HepG2 (cell line): ENCODE results near the gene COBLL1. TPM values are rescaled to one million over a fixed set of nuclear protein-coding genes. Genes with fewer than 3 reads are reported as not detected.
A peak's percentile ranks its signal among the peaks of the same experiment; 100 is the strongest.

Source experiments
- KLF16 ChIP-seq, 2 experiments: sonication (generic) in 1 of 2; formaldehyde crosslinking in 1 of 2; IDR thresholded peaks; 2 replicates each; pipeline versions ENCODE4 v1.6.1 to v1.8.0; 2016 to 2023; ENCODE audit warnings: missing genetic modification reagents in 2 of 2, missing compliant biosample characterization in 1 of 2
- RBM22 ChIP-seq: fragments of 200-400 bp; formaldehyde crosslinking; optimal IDR thresholded peaks from 2 replicates; pipeline ENCODE3; 2017; ENCODE audit warnings: mild to moderate bottlenecking, low read length, moderate library complexity
- SMC3 ChIP-seq: IDR thresholded peaks from 2 replicates; pipeline ENCODE4 v1.6.1; 2011; ENCODE audit warnings: low read length, improper control_type of control experiment
- ZMAT5 ChIP-seq: sonication (generic); formaldehyde crosslinking; IDR thresholded peaks from 2 replicates; pipeline ENCODE4 v1.5.0; 2020; ENCODE audit warnings: mild to moderate bottlenecking, low read depth, missing genetic modification reagents, borderline replicate concordance
- ZNF18 ChIP-seq: sonication (generic); formaldehyde crosslinking; IDR thresholded peaks from 2 replicates; pipeline ENCODE4 v1.8.0; 2022; ENCODE audit warnings: mild to moderate bottlenecking, missing genetic modification reagents; ENCODE audit not compliant: insufficient replicate concordance
- ZNF230 ChIP-seq: sonication (generic); formaldehyde crosslinking; IDR thresholded peaks from 2 replicates; pipeline ENCODE4 v1.4.0; 2020; ENCODE audit warnings: mild to moderate bottlenecking, missing genetic modification reagents
- ZNF317 ChIP-seq: sonication (generic); formaldehyde crosslinking; IDR thresholded peaks from 2 replicates; pipeline ENCODE4 v1.5.0; 2020; ENCODE audit warnings: mild to moderate bottlenecking, missing genetic modification reagents
- ZNF75D ChIP-seq: sonication (generic); formaldehyde crosslinking; IDR thresholded peaks from 2 replicates; pipeline ENCODE4 v1.8.1; 2023; ENCODE audit warnings: missing genetic modification reagents, mild to moderate bottlenecking, borderline replicate concordance
- ZNF772 ChIP-seq: sonication (generic); formaldehyde crosslinking; IDR thresholded peaks from 2 replicates; pipeline ENCODE4 v1.5.0; 2020; ENCODE audit warnings: mild to moderate bottlenecking, missing genetic modification reagents
- polyA plus RNA-seq, 8 experiments: library from polyadenylated mRNA; depleted of rRNA in 3 of 8; stranded (reverse) in 7 of 8; unstranded in 1 of 8; fragments of >200 nt; fragmentation: Illumina TruSeq in 4 of 8; extraction: Trizol in 4 of 8; gene quantifications; 2 replicates each; pipeline versions ENCODE4 v1.2.1 to v1.2.3, GENCODE V29; 2011 to 2016; ENCODE audit warnings: low read depth in 4 of 8, missing spikeins in 1 of 8, mixed read lengths in 1 of 8; ENCODE audit not compliant: insufficient read depth in 1 of 8
- total RNA-seq, 5 experiments: library from RNA; depleted of rRNA; stranded (reverse); fragments of >200 nt; fragmentation: Illumina TruSeq; extraction: Trizol; gene quantifications; 2 replicates each; pipeline ENCODE4 v1.2.3, GENCODE V29; 2016; ENCODE audit warnings: low read depth in 1 of 5
- TF ChIP-seq, protein P1 (sequence below), 2 experiments: fragments of 450-650 bp in 1 of 2; sonication (generic) in 1 of 2; formaldehyde crosslinking in 1 of 2; IDR thresholded peaks; 2 replicates each; pipeline versions ENCODE4 v1.6.1 to v1.8.0; 2016 to 2022; ENCODE audit warnings: antibody characterized with exemption in 1 of 2, mild to moderate bottlenecking in 1 of 2, missing genetic modification reagents in 1 of 2
- TF ChIP-seq, protein P2 (sequence below): IDR thresholded peaks from 2 replicates; pipeline ENCODE4 v1.6.1; 2016; ENCODE audit warnings: mild to moderate bottlenecking
- TF ChIP-seq, protein P3 (sequence below): sonication (generic); formaldehyde crosslinking; IDR thresholded peaks from 2 replicates; pipeline ENCODE4 v1.5.0; 2020; ENCODE audit warnings: missing genetic modification reagents

The COBLL1 gene
- total and polyA plus RNA-seq, 2 of the 13 experiments (the other 11 are each of a cell fraction or from before 2014, with no cell fraction given) = 32.6 to 86.8 TPM

DNA sequence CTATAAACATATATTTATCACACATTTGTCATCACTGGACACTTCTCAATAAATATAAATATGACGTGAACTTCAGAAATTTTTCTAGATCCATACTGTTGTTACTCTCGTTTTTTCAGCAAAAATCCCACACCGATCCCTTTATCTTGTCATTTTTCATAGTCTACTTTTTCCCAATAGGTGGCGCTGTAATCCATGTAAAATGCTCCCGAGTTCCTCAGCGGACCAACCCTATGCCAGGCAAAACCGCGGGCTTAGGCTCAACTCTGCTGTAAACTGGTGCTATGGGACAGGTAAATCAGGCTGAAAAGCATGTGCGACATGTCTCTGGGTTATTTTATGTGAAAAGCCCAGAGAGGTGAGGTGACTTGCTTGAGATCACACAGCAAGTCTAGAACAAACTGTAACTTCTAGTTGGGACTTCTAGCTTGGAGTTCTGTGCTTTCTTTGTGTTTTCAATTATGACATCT lies 104.0 kb downstream of the COBLL1 start (continued):
- TF ChIP-seq, protein P1, sequence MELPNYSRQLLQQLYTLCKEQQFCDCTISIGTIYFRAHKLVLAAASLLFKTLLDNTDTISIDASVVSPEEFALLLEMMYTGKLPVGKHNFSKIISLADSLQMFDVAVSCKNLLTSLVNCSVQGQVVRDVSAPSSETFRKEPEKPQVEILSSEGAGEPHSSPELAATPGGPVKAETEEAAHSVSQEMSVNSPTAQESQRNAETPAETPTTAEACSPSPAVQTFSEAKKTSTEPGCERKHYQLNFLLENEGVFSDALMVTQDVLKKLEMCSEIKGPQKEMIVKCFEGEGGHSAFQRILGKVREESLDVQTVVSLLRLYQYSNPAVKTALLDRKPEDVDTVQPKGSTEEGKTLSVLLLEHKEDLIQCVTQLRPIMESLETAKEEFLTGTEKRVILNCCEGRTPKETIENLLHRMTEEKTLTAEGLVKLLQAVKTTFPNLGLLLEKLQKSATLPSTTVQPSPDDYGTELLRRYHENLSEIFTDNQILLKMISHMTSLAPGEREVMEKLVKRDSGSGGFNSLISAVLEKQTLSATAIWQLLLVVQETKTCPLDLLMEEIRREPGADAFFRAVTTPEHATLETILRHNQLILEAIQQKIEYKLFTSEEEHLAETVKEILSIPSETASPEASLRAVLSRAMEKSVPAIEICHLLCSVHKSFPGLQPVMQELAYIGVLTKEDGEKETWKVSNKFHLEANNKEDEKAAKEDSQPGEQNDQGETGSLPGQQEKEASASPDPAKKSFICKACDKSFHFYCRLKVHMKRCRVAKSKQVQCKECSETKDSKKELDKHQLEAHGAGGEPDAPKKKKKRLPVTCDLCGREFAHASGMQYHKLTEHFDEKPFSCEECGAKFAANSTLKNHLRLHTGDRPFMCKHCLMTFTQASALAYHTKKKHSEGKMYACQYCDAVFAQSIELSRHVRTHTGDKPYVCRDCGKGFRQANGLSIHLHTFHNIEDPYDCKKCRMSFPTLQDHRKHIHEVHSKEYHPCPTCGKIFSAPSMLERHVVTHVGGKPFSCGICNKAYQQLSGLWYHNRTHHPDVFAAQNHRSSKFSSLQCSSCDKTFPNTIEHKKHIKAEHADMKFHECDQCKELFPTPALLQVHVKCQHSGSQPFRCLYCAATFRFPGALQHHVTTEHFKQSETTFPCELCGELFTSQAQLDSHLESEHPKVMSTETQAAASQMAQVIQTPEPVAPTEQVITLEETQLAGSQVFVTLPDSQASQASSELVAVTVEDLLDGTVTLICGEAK (IDR thresholded peaks at IDR 0.05) = no peak
- TF ChIP-seq, protein P1 (CRISPR knock-in tag; IDR thresholded peaks at IDR 0.05) = no peak
- TF ChIP-seq ZMAT5 (CRISPR knock-in tag) (no peak), ZNF230 (no peak), ZNF18 (no peak), ZNF75D (CRISPR knock-in tag) (no peak), ZNF772 (no peak; the same call in 1 of the 2 replicates), RBM22 (peak; percentile 33), KLF16 (CRISPR knock-in tag; IDR thresholded peaks at IDR 0.05) (no peak; a peak in 1 of 4 replicates), SMC3 (peak; percentile 93), ZNF317 (CRISPR knock-in tag) (no peak)
- TF ChIP-seq, protein P2, sequence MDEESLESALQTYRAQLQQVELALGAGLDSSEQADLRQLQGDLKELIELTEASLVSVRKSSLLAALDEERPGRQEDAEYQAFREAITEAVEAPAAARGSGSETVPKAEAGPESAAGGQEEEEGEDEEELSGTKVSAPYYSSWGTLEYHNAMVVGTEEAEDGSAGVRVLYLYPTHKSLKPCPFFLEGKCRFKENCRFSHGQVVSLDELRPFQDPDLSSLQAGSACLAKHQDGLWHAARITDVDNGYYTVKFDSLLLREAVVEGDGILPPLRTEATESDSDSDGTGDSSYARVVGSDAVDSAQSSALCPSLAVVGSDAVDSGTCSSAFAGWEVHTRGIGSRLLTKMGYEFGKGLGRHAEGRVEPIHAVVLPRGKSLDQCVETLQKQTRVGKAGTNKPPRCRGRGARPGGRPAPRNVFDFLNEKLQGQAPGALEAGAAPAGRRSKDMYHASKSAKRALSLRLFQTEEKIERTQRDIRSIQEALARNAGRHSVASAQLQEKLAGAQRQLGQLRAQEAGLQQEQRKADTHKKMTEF = peak; percentile 77
- TF ChIP-seq, protein P3, sequence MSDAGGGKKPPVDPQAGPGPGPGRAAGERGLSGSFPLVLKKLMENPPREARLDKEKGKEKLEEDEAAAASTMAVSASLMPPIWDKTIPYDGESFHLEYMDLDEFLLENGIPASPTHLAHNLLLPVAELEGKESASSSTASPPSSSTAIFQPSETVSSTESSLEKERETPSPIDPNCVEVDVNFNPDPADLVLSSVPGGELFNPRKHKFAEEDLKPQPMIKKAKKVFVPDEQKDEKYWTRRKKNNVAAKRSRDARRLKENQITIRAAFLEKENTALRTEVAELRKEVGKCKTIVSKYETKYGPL = no peak
